T-cell (primary cell): ENCODE measurements around the gene MYH11. TPM values are rescaled to one million over a fixed set of nuclear protein-coding genes. Genes with fewer than 3 reads are reported as not detected.
"Not testable (repeated sequence)": the region's sequence is repeated elsewhere in the genome, so short reads cannot be mapped to it uniquely, and the experiment has no call there.

ENCODE experiments used
- ATAC-seq, 4 experiments: fragments of 200-7000 bp in 3 of 4; fragments of 150-1000 bp in 1 of 4; cut with Tn5 transposase; replicated peaks in 1 of 4; 1 replicate in 3 of 4; 2 replicates in 1 of 4; pipeline ENCODE4 v1.10.0; 2021; ENCODE audit warnings: moderate library complexity in 3 of 4, mild to moderate bottlenecking in 2 of 4, moderate number of reproducible peaks in 1 of 4
- CTCF ChIA-PET, 2 donors: fragments of 300-600 bp; sonication (Branson Sonifier 250); formaldehyde crosslinking; loops; one replicate each; lab custom pipeline; 2022; ENCODE audit warnings: antibody characterized with exemption in 2 of 2; lab: Charles Lee
- POLR2A ChIA-PET, 2 donors: fragments of 300-600 bp; sonication (Branson Sonifier 250); formaldehyde crosslinking; loops; one replicate each; lab custom pipeline; 2022; ENCODE audit warnings: antibody characterized with exemption in 2 of 2; lab: Charles Lee
- DNase-seq, 35 experiments: peaks; one replicate each; pipeline versions ENCODE4 v3.0.0 to v3.0.0-alpha.2; 2013 to 2023
- H3K27ac ChIP-seq: one replicate; pipeline ENCODE4 v1.5.1; 2013; ENCODE audit warnings: low read length
- H3K27me3 ChIP-seq, 2 experiments: replicated peaks in 1 of 2; 1 replicate in 1 of 2; 2 replicates in 1 of 2; pipeline versions ENCODE4 v1.6.1 to v1.7.0; 2013; ENCODE audit warnings: low read length in 1 of 2, mixed read lengths in 1 of 2; ENCODE audit not compliant: control insufficient read depth in 2 of 2, insufficient read depth in 2 of 2; ENCODE audit errors: extremely low read depth in 1 of 2
- H3K36me3 ChIP-seq, 2 donors: 1 replicate in 1 of 2; 2 replicates in 1 of 2; pipeline versions ENCODE4 v1.6.1 to v1.7.0; 2013; ENCODE audit warnings: low read length in 1 of 2; ENCODE audit not compliant: control insufficient read depth in 2 of 2, insufficient read depth in 1 of 2; ENCODE audit errors: extremely low read depth in 1 of 2
- H3K4me1 ChIP-seq, 2 experiments: 1 replicate in 1 of 2; 2 replicates in 1 of 2; pipeline versions ENCODE4 v1.6.1 to v1.7.0; 2013; ENCODE audit warnings: low read length in 2 of 2, mixed read lengths in 1 of 2; ENCODE audit not compliant: insufficient read depth in 2 of 2, control insufficient read depth in 1 of 2; ENCODE audit errors: extremely low read depth in 1 of 2
- H3K4me3 ChIP-seq, 2 donors: 1 replicate in 1 of 2; 2 replicates in 1 of 2; pipeline versions ENCODE4 v1.5.1 to v1.7.0; 2013; ENCODE audit warnings: mild to moderate bottlenecking in 2 of 2, low read length in 1 of 2, moderate library complexity in 1 of 2; ENCODE audit not compliant: control insufficient read depth in 1 of 2; ENCODE audit errors: extremely low read depth in 1 of 2
- H3K9me3 ChIP-seq: 2 replicates; pipeline ENCODE4 v1.7.0; 2013
- H3K27ac Mint-ChIP-seq, 2 donors: one replicate each; pipeline ENCODE4 v1.8.0; 2020 to 2021; ENCODE audit warnings: mild to moderate bottlenecking in 2 of 2, mixed read lengths in 2 of 2
- H3K27me3 Mint-ChIP-seq, 2 donors: one replicate each; pipeline ENCODE4 v1.8.0; 2021 to 2022; ENCODE audit warnings: mixed read lengths in 2 of 2
- H3K36me3 Mint-ChIP-seq: one replicate; pipeline ENCODE4 v1.8.0; 2021; ENCODE audit warnings: mixed read lengths
- H3K4me1 Mint-ChIP-seq, 3 donors: one replicate each; pipeline ENCODE4 v1.8.0; 2020 to 2022; ENCODE audit warnings: mixed read lengths in 3 of 3, mild to moderate bottlenecking in 1 of 3
- H3K4me3 Mint-ChIP-seq, 3 donors: one replicate each; pipeline ENCODE4 v1.8.0; 2020 to 2022; ENCODE audit warnings: mild to moderate bottlenecking in 3 of 3, mixed read lengths in 3 of 3, moderate library complexity in 3 of 3
- H3K9me3 Mint-ChIP-seq, 3 donors: one replicate each; pipeline ENCODE4 v1.8.0; 2020 to 2022; ENCODE audit warnings: mixed read lengths in 3 of 3
- WGBS: methylation state at CpG from one replicate; pipeline ENCODE4 v1.1.5; 2013; ENCODE audit warnings: missing lambda C conversion rate; ENCODE audit not compliant: insufficient coverage; 5-methylcytosine and 5-hydroxymethylcytosine counted together
- total RNA-seq, 35 experiments: library from RNA in 6 of 35; stranded (reverse) in 6 of 35; fragments of 120-200 nt in 1 of 35; gene quantifications; one replicate each; pipeline versions ENCODE4 v1.2.1 to v1.2.4 and lab custom pipeline; 2013 to 2026

MYH11 gene
- total RNA-seq, 5 donors from 2014 or later (not counting 1 experiment from before 2014, with no cell fraction given) = 0.56 to 0.93 (median 0.66) TPM; not detected in 2

DNA sequence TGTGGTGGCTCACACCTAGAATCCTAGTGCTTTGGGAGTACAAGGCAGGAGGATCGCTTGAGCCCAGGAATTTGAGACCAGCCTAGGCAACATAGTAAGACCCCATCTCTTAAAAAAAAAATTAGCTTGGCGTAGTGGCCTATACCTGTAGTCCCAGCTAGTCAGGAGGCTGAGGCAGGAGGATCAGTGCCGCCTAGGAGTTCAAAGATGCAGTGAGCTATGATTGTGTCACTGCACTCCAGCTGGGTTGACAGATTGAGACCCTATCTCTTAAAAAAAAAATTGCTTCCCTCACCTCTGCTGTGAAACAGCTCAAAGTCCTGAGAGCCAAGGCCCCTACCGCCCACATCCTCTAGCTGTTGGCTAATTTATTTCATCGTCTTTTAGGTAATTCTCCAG is 196.6 kb downstream of the MYH11 start:
- Mint-ChIP-seq H3K27ac (peak overlapping the region; percentile 84 to 86), H3K9me3 (no peaks in the 10 kb centered on the region), H3K27me3 (no peaks in the 10 kb centered on the region), H3K36me3 (peaks cover 26% of the 10 kb centered on the region), H3K4me3 (peak overlapping the region in 2 of 3 donors; percentile 2 to 35), H3K4me1 (peaks cover 51 to 64% (median 61%) of the 10 kb centered on the region in 3 donors)
- Histone ChIP-seq H3K36me3 (peaks cover 4 to 27% of the 10 kb centered on the region in 2 donors), H3K4me1 (peaks cover 6 to 42% of the 10 kb centered on the region in 2 experiments), H3K27ac (peak overlapping the region; percentile 52), H3K27me3 (no peaks in the 10 kb centered on the region), H3K4me3 (no peak overlapping the region), H3K9me3 (no peaks in the 10 kb centered on the region)
- no peak for DNase-seq
- ChIA-PET POLR2A (interaction anchor here in 1 of 2 donors (0.9 kb wide), 1 partner anchor 17 kb away, joined by 4 read pairs; the partner anchor contains the start of gene MARF1), CTCF (no interaction called here)
- 96% methylated on average over 4 of the region's 5 CpGs for WGBS
- ATAC-seq = no peak

DNA sequence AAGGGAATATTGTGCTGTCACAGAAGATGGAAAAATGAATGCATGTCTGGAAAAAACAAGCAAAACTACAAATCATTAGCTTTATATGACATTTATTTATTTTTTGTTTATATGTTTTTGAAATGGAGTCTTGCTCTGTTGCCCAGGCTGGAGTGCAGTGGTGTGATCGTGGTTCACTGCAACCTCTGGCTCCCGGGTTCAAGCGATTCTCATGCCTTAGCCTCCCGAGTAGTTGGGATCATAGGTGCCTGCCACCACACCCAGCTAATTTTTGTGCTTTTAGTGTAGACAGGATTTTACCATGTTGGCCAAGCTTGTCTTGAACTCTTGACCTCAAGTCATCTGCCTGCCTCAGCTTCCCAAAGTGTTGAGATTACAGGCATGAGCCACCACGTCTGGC is 198.3 kb downstream of the MYH11 start:
- Histone ChIP-seq H3K27ac (peak overlapping the region; percentile 60), H3K36me3 (peaks cover 0 to 25% of the 10 kb centered on the region in 2 donors), H3K4me1 (peaks cover 6 to 50% of the 10 kb centered on the region in 2 experiments), H3K27me3 (no peaks in the 10 kb centered on the region), H3K9me3 (no peaks in the 10 kb centered on the region), H3K4me3 (no peak overlapping the region)
- peak overlapping the region; percentile 84 to 86 for H3K27ac Mint-ChIP-seq
- POLR2A ChIA-PET = interaction anchor here in 1 of 2 donors (0.6 kb wide), 1 partner anchor 28 kb away, joined by 3 read pairs; no protein-coding TSS in a partner anchor
- DNase-seq = no peak
- CTCF ChIA-PET = interaction anchor here (0.6 to 1.0 kb wide), 3 partner anchors 15 to 117 kb away, joined by 3 to 7 read pairs (median 6); no protein-coding TSS in a partner anchor
- no peaks in the 10 kb centered on the region for H3K9me3 Mint-ChIP-seq
- peak overlapping the region; percentile 25 to 56 (median 28) for H3K4me3 Mint-ChIP-seq
- WGBS = 92% methylated on average over 4 of the region's 5 CpGs
- H3K4me1 Mint-ChIP-seq = peaks cover 59 to 71% (median 62%) of the 10 kb centered on the region in 3 donors
- peaks cover 26% of the 10 kb centered on the region for H3K36me3 Mint-ChIP-seq
- no peak for ATAC-seq
- no peaks in the 10 kb centered on the region for H3K27me3 Mint-ChIP-seq

- peaks cover 6 to 52% of the 10 kb centered on the region in 2 experiments for H3K4me1 ChIP-seq
- H3K36me3 Mint-ChIP-seq = peaks cover 26% of the 10 kb centered on the region
- H3K4me3 ChIP-seq = no peak overlapping the region
- peaks cover 0 to 24% of the 10 kb centered on the region in 2 donors for H3K36me3 ChIP-seq
- H3K27me3 Mint-ChIP-seq = no peaks in the 10 kb centered on the region
- H3K4me3 Mint-ChIP-seq = no peak overlapping the region
- WGBS = 100% methylated on average over 1 of the region's 6 CpGs
- H3K27ac Mint-ChIP-seq = peak overlapping the region; percentile 75 to 79
- H3K27ac ChIP-seq = no peak overlapping the region
- H3K27me3 ChIP-seq = no peaks in the 10 kb centered on the region
- POLR2A ChIA-PET = interaction anchor here in 1 of 2 donors (0.6 kb wide), 1 partner anchor 29 kb away, joined by 3 read pairs; no protein-coding TSS in a partner anchor
- no peaks in the 10 kb centered on the region for H3K9me3 Mint-ChIP-seq
- CTCF ChIA-PET = interaction anchor here (0.6 to 1.0 kb wide), 2 partner anchors 14 to 117 kb away, joined by 3 to 7 read pairs; no protein-coding TSS in a partner anchor
- peaks cover 63 to 72% (median 64%) of the 10 kb centered on the region in 3 donors for H3K4me1 Mint-ChIP-seq
- no peak for ATAC-seq
- DNase-seq = no peak
- no peaks in the 10 kb centered on the region for H3K9me3 ChIP-seq
Observed at GRCh38 chr16:15658149-15658548, 198.7 kb downstream of the MYH11 start.

- H3K27ac ChIP-seq, H3K27me3 ChIP-seq, H3K9me3 Mint-ChIP-seq, H3K27ac Mint-ChIP-seq, H3K9me3 ChIP-seq, POLR2A ChIA-PET, DNase-seq, CTCF ChIA-PET, H3K4me3 ChIP-seq, H3K4me3 Mint-ChIP-seq, H3K27me3 Mint-ChIP-seq, ATAC-seq: not testable (repeated sequence)
- peaks cover 66 to 74% (median 69%) of the 10 kb centered on the region in 3 donors for H3K4me1 Mint-ChIP-seq
- H3K4me1 ChIP-seq = peaks cover 14 to 67% of the 10 kb centered on the region in 2 experiments
- peaks cover 0 to 23% of the 10 kb centered on the region in 2 donors for H3K36me3 ChIP-seq
- WGBS = no CpG with 5 or more reads among the region's 6 CpGs
- H3K36me3 Mint-ChIP-seq = peaks cover 14% of the 10 kb centered on the region
Observed at GRCh38 chr16:15655561-15655960, 201.3 kb downstream of the MYH11 start.

- H3K9me3 ChIP-seq = no peaks in the 10 kb centered on the region
- ChIA-PET POLR2A (no interaction called here), CTCF (no interaction called here)
- H3K27ac ChIP-seq = no peak overlapping the region
- H3K36me3 ChIP-seq = peaks cover 0 to 18% of the 10 kb centered on the region in 2 donors
- DNase-seq (no peak), ATAC-seq (no peak)
- peaks cover 14% of the 10 kb centered on the region for H3K36me3 Mint-ChIP-seq
- H3K27me3 Mint-ChIP-seq = no peaks in the 10 kb centered on the region
- no peaks in the 10 kb centered on the region for H3K9me3 Mint-ChIP-seq
- no peak overlapping the region for H3K4me3 Mint-ChIP-seq
- WGBS = 100% methylated on average over 1 of the region's 2 CpGs
- H3K4me3 ChIP-seq = no peak overlapping the region
- H3K27ac Mint-ChIP-seq = no peak overlapping the region
- H3K27me3 ChIP-seq = no peaks in the 10 kb centered on the region
- H3K4me1 ChIP-seq = peaks cover 10 to 60% of the 10 kb centered on the region in 2 experiments
- H3K4me1 Mint-ChIP-seq = peaks cover 61 to 69% (median 63%) of the 10 kb centered on the region in 3 donors
Observed at GRCh38 chr16:15654591-15654990, 202.2 kb downstream of the MYH11 start.

- Histone ChIP-seq H3K36me3 (peaks cover 0 to 18% of the 10 kb centered on the region in 2 donors), H3K27me3 (no peaks in the 10 kb centered on the region), H3K27ac (no peak overlapping the region), H3K4me1 (peaks cover 12 to 51% of the 10 kb centered on the region in 2 experiments), H3K4me3 (no peak overlapping the region), H3K9me3 (no peaks in the 10 kb centered on the region)
- CTCF ChIA-PET = interaction anchor here (0.5 to 1.6 kb wide), 3 partner anchors 9 to 230 kb away, joined by 7 to 10 read pairs (median 7); partner anchors contain the start of gene MARF1 (in 1 of the 2)
- DNase-seq (no peak), ATAC-seq (no peak)
- Mint-ChIP-seq H3K9me3 (no peaks in the 10 kb centered on the region), H3K4me3 (peak overlapping the region; percentile 57 to 99 (median 59)), H3K27me3 (no peaks in the 10 kb centered on the region), H3K4me1 (peaks cover 54 to 60% (median 58%) of the 10 kb centered on the region in 3 donors), H3K27ac (peak overlapping the region; percentile 59 to 74), H3K36me3 (peaks cover 14% of the 10 kb centered on the region)
- whole genome bisulfite sequencing = 100% methylated on average over 3 of the region's 4 CpGs
- POLR2A ChIA-PET = interaction anchor here (0.5 to 0.7 kb wide), 2 partner anchors 9 to 22 kb away, joined by 3 to 4 read pairs; no protein-coding TSS in a partner anchor
Observed at GRCh38 chr16:15653227-15653626, 203.6 kb downstream of the MYH11 start.
